SK-N-SH treated with all-trans-retinoic acid at 6 μM for 48 hours (cell line): ENCODE results near the gene ATP11A.

Experiments
- BACH2 ChIP-seq: fragments of 250-450 bp; sonication (Bioruptor Pico); IDR thresholded peaks from 2 replicates; pipeline ENCODE4 v1.9.0; 2021; ENCODE audit warnings: mild to moderate bottlenecking, borderline replicate concordance
- CREB5 ChIP-seq: fragments of 250-450 bp; sonication (Bioruptor Pico); IDR thresholded peaks from 2 replicates; pipeline ENCODE4 v1.5.1; 2020; ENCODE audit warnings: low read depth, mild to moderate bottlenecking, moderate library complexity
- ESRRG ChIP-seq: fragments of 250-450 bp; sonication (Bioruptor Pico); IDR thresholded peaks from 2 replicates; pipeline ENCODE4 v1.6.1; 2021; ENCODE audit warnings: mild to moderate bottlenecking
- PATZ1 ChIP-seq: fragments of 250-450 bp; sonication (Bioruptor Pico); IDR thresholded peaks from 2 replicates; pipeline ENCODE4 v1.8.0; 2020; ENCODE audit warnings: mild to moderate bottlenecking, moderate library complexity, borderline replicate concordance
- TOX ChIP-seq: fragments of 250-450 bp; sonication (Bioruptor Pico); IDR thresholded peaks from 2 replicates; pipeline ENCODE4 v1.8.0; 2021; ENCODE audit warnings: mild to moderate bottlenecking, moderate library complexity, borderline replicate concordance

- TF ChIP-seq ESRRG (CRISPR knock-in tag) (no peak), BACH2 (CRISPR knock-in tag) (no peak), PATZ1 (CRISPR knock-in tag) (no peak), TOX (no peak), CREB5 (CRISPR knock-in tag) (no peak)
Observed at GRCh38 chr13:112795277-112795676, 105.4 kb downstream of the ATP11A start.
